Endothelial cell of umbilical vein (primary cell): ENCODE measurements around the gene LYPD4. TPM values are rescaled to one million over a fixed set of nuclear protein-coding genes. Genes with fewer than 3 reads are reported as not detected.

ENCODE experiments used
- BruUV-seq: library from RNA; stranded (reverse); fragments of 400-500 nt; replicated peaks from 2 replicates; lab custom pipeline; 2021; lab: Mats Ljungman, UMichigan
- CTCF ChIA-PET: fragments of 300-600, 350-600 bp; sonication (Branson Sonifier 250); formaldehyde crosslinking; loops from one replicate; lab custom pipeline; 2021; ENCODE audit warnings: antibody characterized with exemption, inconsistent platforms; lab: Charles Lee
- POLR2A ChIA-PET: fragments of 300-600, 350-600 bp; sonication (Branson Sonifier 250); formaldehyde crosslinking; loops from one replicate; lab custom pipeline; 2021; ENCODE audit warnings: antibody characterized with exemption, inconsistent platforms; lab: Charles Lee
- DNase-seq: peaks from one replicate; pipeline ENCODE4 v3.0.0-alpha.2; 2011; ENCODE audit warnings: low read depth, low spot score
- FAIRE-seq: peaks from 2 replicates; lab custom pipeline; 2011; peaks lifted over from hg19 to GRCh38; lab: Jason Lieb, UNC
- H2AFZ ChIP-seq: 2 replicates; pipeline ENCODE4 v1.6.0; 2012; ENCODE audit warnings: low read depth, low read length, control low read depth, inconsistent platforms
- H3K27ac ChIP-seq: 2 replicates; pipeline ENCODE4 v1.5.1; 2011; ENCODE audit warnings: low read depth, mild to moderate bottlenecking, control low read depth, low read length, moderate library complexity; ENCODE audit not compliant: insufficient read depth
- H3K27me3 ChIP-seq, 2 experiments: 2 replicates each; pipeline versions ENCODE4 v1.6.0 to v1.6.1; 2011; ENCODE audit warnings: low read length in 2 of 2, mixed read lengths in 1 of 2; ENCODE audit not compliant: control insufficient read depth in 2 of 2, insufficient read depth in 2 of 2
- H3K36me3 ChIP-seq, 2 experiments: 2 replicates in 1 of 2; 3 replicates in 1 of 2; pipeline ENCODE4 v1.5.1; 2011; ENCODE audit warnings: low read length in 2 of 2, mild to moderate bottlenecking in 1 of 2, moderate library complexity in 1 of 2; ENCODE audit not compliant: control insufficient read depth in 2 of 2, insufficient read depth in 2 of 2; ENCODE audit errors: extremely low read depth in 1 of 2
- H3K4me1 ChIP-seq: 3 replicates; pipeline ENCODE4 v1.5.1; 2011; ENCODE audit warnings: mild to moderate bottlenecking, low read length; ENCODE audit not compliant: control insufficient read depth, insufficient read depth; ENCODE audit errors: extremely low read depth
- H3K4me2 ChIP-seq: 2 replicates; pipeline ENCODE4 v1.6.1; 2011; ENCODE audit warnings: low read length, control low read depth, mixed read lengths; ENCODE audit not compliant: insufficient read depth
- H3K4me3 ChIP-seq, 3 experiments: fragments of 200-600 bp in 1 of 3; sonication (generic), shearing (Covaris generic) in 1 of 3; replicated peaks in 1 of 3; 2 replicates each; pipeline ENCODE4 v1.5.1; 2011 to 2016; ENCODE audit warnings: control low read depth in 3 of 3, low read length in 3 of 3, mild to moderate bottlenecking in 2 of 3, inconsistent platforms in 1 of 3, low read depth in 1 of 3, moderate library complexity in 1 of 3; ENCODE audit not compliant: insufficient read depth in 1 of 3
- H3K79me2 ChIP-seq: 2 replicates; pipeline ENCODE4 v1.6.0; 2012; ENCODE audit warnings: low read length, inconsistent platforms; ENCODE audit not compliant: control insufficient read depth, insufficient read depth
- H3K9ac ChIP-seq: replicated peaks from 2 replicates; pipeline ENCODE3; 2011; ENCODE audit warnings: low read length, control low read depth; ENCODE audit not compliant: insufficient read depth; ENCODE audit errors: extremely low read depth
- H3K9me1 ChIP-seq: replicated peaks from 3 replicates; pipeline ENCODE4 v1.6.0; 2011; ENCODE audit warnings: mild to moderate bottlenecking, low read length; ENCODE audit not compliant: control insufficient read depth, insufficient read depth; ENCODE audit errors: extremely low read depth
- H3K9me3 ChIP-seq: replicated peaks from 2 replicates; pipeline ENCODE4 v1.5.1; 2012; ENCODE audit warnings: low read length, inconsistent platforms; ENCODE audit not compliant: control insufficient read depth, insufficient read depth
- H4K20me1 ChIP-seq: replicated peaks from 2 replicates; pipeline ENCODE3; 2011; ENCODE audit warnings: mild to moderate bottlenecking, low read length; ENCODE audit not compliant: control insufficient read depth, insufficient read depth; ENCODE audit errors: extremely low read depth
- CTCF ChIP-seq, 2 donors: IDR thresholded peaks; 1 replicate in 1 of 2; 2 replicates in 1 of 2; pipeline ENCODE4 v1.5.1; 2011; ENCODE audit warnings: low read length in 2 of 2, mild to moderate bottlenecking in 2 of 2, moderate library complexity in 2 of 2, control low read depth in 1 of 2, inconsistent platforms in 1 of 2, low read depth in 1 of 2; ENCODE audit not compliant: insufficient read depth in 1 of 2; ENCODE audit errors: extremely low read depth in 1 of 2
- EZH2 ChIP-seq: IDR thresholded peaks from 2 replicates; pipeline ENCODE4 v1.6.1; 2012; ENCODE audit warnings: borderline replicate concordance, low read depth, mild to moderate bottlenecking, moderate library complexity, low read length, inconsistent platforms; ENCODE audit not compliant: severe bottlenecking
- FOS ChIP-seq: IDR thresholded peaks from 2 replicates; pipeline ENCODE4 v1.6.1; 2011; ENCODE audit warnings: mild to moderate bottlenecking, low read length, moderate library complexity, borderline replicate concordance; ENCODE audit not compliant: insufficient read depth
- GATA2 ChIP-seq: IDR thresholded peaks from 2 replicates; pipeline ENCODE4 v1.7.0; 2011; ENCODE audit warnings: low read depth, mild to moderate bottlenecking, moderate library complexity, mixed read lengths, low read length; ENCODE audit not compliant: insufficient read length, insufficient read depth
- JUN ChIP-seq: IDR thresholded peaks from 2 replicates; pipeline ENCODE4 v1.6.1; 2011; ENCODE audit warnings: borderline replicate concordance, low read depth; ENCODE audit not compliant: insufficient read length, insufficient read depth
- MAX ChIP-seq: IDR thresholded peaks from 2 replicates; pipeline ENCODE4 v1.6.1; 2011; ENCODE audit not compliant: insufficient read depth, insufficient read length
- MYC ChIP-seq: IDR thresholded peaks from one replicate; pipeline ENCODE4 v1.6.1; 2011; ENCODE audit warnings: mild to moderate bottlenecking, low read depth, low read length
- POLR2A ChIP-seq: IDR thresholded peaks from 2 replicates; pipeline ENCODE4 v1.6.1; 2012; ENCODE audit warnings: low read depth, mild to moderate bottlenecking, control low read depth, low read length
- POLR2AphosphoS5 ChIP-seq: IDR thresholded peaks from 2 replicates; pipeline ENCODE4 v1.6.1; 2012; ENCODE audit warnings: low read depth, mild to moderate bottlenecking, control low read depth, low read length, moderate library complexity; ENCODE audit not compliant: insufficient read depth
- dilution Hi-C: fragments of 300-500 bp; cut with MboI; formaldehyde crosslinking; loops from one replicate; pipeline ENCODE4 v1.15.0; 2019; ENCODE audit warnings: low sequenced_read_pairs; ENCODE audit not compliant: extremely low pct_ligation_motif_present
- intact Hi-C: fragments of 100-400 bp; cut with micrococcal nuclease; formaldehyde crosslinking; loops from one replicate; pipeline ENCODE4 v1.10.0; 2022
- polyA plus RNA-seq, 4 experiments: library from polyadenylated mRNA; depleted of rRNA in 3 of 4; stranded (reverse) in 3 of 4; unstranded in 1 of 4; fragments of >200 nt; gene quantifications; 2 replicates each; pipeline versions ENCODE4 v1.2.1 to v1.2.3, GENCODE V29; 2011 to 2012; ENCODE audit warnings: missing spikeins in 1 of 4
- total RNA-seq: library from RNA; stranded (reverse); gene quantifications from 2 replicates; pipeline ENCODE4 v1.2.3, GENCODE V29; 2021

LYPD4 gene
- total and polyA plus RNA-seq, 2 donors (not counting 3 experiments of a cell fraction or from before 2014, with no cell fraction given) = not detected

DNA sequence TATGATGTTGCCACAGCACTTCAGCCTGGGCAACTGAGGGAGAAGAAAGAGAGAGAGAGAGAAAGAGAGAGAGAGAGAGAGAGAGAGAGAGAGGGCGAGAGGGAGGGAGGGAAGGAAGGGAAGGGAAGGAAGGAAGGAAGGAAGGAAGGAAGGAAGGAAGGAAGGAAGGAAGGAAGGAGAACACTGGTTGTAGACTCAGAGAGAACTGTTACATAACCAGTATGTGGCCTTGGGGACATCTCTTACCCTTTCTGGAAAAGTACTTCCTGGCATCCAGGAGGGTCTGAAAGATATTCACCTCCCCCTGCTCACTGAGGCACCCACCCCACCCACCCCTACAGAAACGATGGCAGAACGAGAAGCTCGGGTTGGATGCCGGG, 35.8 kb upstream of the LYPD4 start:
- H3K4me2 ChIP-seq = no peak overlapping the region
- dilution Hi-C loops = no loop called here
- POLR2A ChIA-PET = no interaction called here
- no peak overlapping the region for H3K9ac ChIP-seq
- no TSS peak for BruUV-seq
- intact Hi-C loops = no loop called here
- no peaks in the 10 kb centered on the region for H3K9me3 ChIP-seq
- no peak overlapping the region for H2AFZ ChIP-seq
- no peaks in the 10 kb centered on the region for H4K20me1 ChIP-seq
- DNase-seq (no peak), FAIRE-seq (peak; percentile 77)
- no peaks in the 10 kb centered on the region for H3K27me3 ChIP-seq
- TF ChIP-seq JUN = no peak
- no peak for TF ChIP-seq FOS
- no peak for TF ChIP-seq GATA2
- no peak for TF ChIP-seq CTCF (IDR thresholded peaks at IDR 0.05; ENCODE audit: extremely low read depth in 1 of 2, insufficient read depth in 1 of 2, low read depth in 1 of 2, low read length in 2 of 2)
- TF ChIP-seq EZH2 = no peak
- TF ChIP-seq MYC = no peak
- TF ChIP-seq MAX = no peak
- TF ChIP-seq POLR2AphosphoS5 = no peak
- TF ChIP-seq POLR2A = no peak
- H3K9me1 ChIP-seq = no peaks in the 10 kb centered on the region
- peaks cover 10% of the 10 kb centered on the region for H3K79me2 ChIP-seq
- CTCF ChIA-PET = no interaction called here
- H3K36me3 ChIP-seq = no peaks in the 10 kb centered on the region
- peaks cover 11% of the 10 kb centered on the region for H3K4me1 ChIP-seq
- H3K27ac ChIP-seq = no peak overlapping the region
- no peak overlapping the region for H3K4me3 ChIP-seq
